HL-60 (cell line): ENCODE measurements around the gene SLC22A4.

ENCODE experiments used
- DNase-seq, 2 experiments: peaks; one replicate each; pipeline ENCODE4 v3.0.0-alpha.2; 2010 to 2020; ENCODE audit warnings: low read depth in 1 of 2, low spot score in 1 of 2
- H3K27ac ChIP-seq: fragments of 250-450 bp; sonication (Bioruptor Pico); replicated peaks from 2 replicates; pipeline ENCODE4 v1.5.1; 2020; ENCODE audit warnings: mild to moderate bottlenecking, moderate library complexity
- H3K27me3 ChIP-seq: fragments of 250-450 bp; sonication (Bioruptor Pico); 2 replicates; pipeline ENCODE4 v1.5.1; 2021; ENCODE audit warnings: mild to moderate bottlenecking, moderate library complexity; ENCODE audit not compliant: insufficient read depth, poor library complexity, severe bottlenecking
- H3K4me3 ChIP-seq: replicated peaks from 2 replicates; pipeline ENCODE4 v1.5.1; 2011; ENCODE audit warnings: mild to moderate bottlenecking, control low read depth, low read length; ENCODE audit not compliant: insufficient read depth
- CTCF ChIP-seq: IDR thresholded peaks from one replicate; pipeline ENCODE4 v1.5.1; 2011; ENCODE audit warnings: low read length, control low read depth, inconsistent platforms; ENCODE audit not compliant: insufficient read depth
- GABPA ChIP-seq: IDR thresholded peaks from 2 replicates; pipeline ENCODE4 v1.6.1; 2012; ENCODE audit warnings: low read depth
- POLR2AphosphoS5 ChIP-seq: IDR thresholded peaks from 2 replicates; pipeline ENCODE4 v1.6.1; 2012; ENCODE audit warnings: low read depth
- SPI1 ChIP-seq: IDR thresholded peaks from 2 replicates; pipeline ENCODE4 v1.6.1; 2012; ENCODE audit warnings: low read depth, mild to moderate bottlenecking, borderline replicate concordance
- TF ChIP-seq, protein P1 (sequence below): IDR thresholded peaks from 2 replicates; pipeline ENCODE4 v1.6.1; 2012; ENCODE audit warnings: low read depth; ENCODE audit not compliant: insufficient replicate concordance

SLC22A4 gene

GRCh38 chr5:132385326-132386105, 91.3 kb downstream of the SLC22A4 start:
- Histone ChIP-seq H3K4me3 (no peak overlapping the region), H3K27me3 (no peaks in the 10 kb centered on the region), H3K27ac (no peak overlapping the region)
- no peak for TF ChIP-seq GABPA
- TF ChIP-seq CTCF = peak; percentile 34
- TF ChIP-seq, protein P1, sequence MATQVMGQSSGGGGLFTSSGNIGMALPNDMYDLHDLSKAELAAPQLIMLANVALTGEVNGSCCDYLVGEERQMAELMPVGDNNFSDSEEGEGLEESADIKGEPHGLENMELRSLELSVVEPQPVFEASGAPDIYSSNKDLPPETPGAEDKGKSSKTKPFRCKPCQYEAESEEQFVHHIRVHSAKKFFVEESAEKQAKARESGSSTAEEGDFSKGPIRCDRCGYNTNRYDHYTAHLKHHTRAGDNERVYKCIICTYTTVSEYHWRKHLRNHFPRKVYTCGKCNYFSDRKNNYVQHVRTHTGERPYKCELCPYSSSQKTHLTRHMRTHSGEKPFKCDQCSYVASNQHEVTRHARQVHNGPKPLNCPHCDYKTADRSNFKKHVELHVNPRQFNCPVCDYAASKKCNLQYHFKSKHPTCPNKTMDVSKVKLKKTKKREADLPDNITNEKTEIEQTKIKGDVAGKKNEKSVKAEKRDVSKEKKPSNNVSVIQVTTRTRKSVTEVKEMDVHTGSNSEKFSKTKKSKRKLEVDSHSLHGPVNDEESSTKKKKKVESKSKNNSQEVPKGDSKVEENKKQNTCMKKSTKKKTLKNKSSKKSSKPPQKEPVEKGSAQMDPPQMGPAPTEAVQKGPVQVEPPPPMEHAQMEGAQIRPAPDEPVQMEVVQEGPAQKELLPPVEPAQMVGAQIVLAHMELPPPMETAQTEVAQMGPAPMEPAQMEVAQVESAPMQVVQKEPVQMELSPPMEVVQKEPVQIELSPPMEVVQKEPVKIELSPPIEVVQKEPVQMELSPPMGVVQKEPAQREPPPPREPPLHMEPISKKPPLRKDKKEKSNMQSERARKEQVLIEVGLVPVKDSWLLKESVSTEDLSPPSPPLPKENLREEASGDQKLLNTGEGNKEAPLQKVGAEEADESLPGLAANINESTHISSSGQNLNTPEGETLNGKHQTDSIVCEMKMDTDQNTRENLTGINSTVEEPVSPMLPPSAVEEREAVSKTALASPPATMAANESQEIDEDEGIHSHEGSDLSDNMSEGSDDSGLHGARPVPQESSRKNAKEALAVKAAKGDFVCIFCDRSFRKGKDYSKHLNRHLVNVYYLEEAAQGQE = no peak
- peak in 1 of 2 experiments; percentile 49 for DNase-seq

DNA sequence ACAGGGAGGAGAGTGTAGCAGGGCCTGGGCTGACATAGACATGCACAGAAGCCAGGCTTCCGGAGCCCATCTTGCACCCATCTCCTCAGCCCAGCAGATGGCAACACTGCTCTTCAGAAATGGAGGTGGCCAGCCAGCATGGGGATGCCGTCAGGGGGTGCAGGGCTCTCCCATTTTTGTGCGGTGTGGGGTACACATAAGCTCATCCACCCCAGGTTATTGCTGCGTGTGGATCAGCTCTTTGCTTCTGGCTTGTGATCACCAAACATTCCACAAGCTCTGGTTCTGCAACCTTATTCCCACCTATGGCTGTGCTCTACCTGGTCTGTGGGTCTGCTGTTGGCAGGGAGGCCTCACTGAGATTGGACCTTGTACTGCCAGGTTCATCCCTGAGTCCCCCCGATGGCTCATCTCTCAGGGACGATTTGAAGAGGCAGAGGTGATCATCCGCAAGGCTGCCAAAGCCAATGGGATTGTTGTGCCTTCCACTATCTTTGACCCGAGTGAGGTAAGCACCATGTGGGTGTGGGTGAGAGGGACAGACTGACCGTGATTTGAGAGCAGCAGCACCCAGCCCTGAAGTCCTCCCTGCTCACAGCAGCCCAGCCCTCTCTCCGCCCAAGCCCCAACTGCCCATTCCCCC, 92.6 kb downstream of the SLC22A4 start:
- no peak overlapping the region for H3K27ac ChIP-seq
- peak in 1 of 2 experiments; percentile 51 for DNase-seq
- no peak overlapping the region for H3K4me3 ChIP-seq
- TF ChIP-seq, protein P1 = no peak
- no peak for TF ChIP-seq POLR2AphosphoS5
- no peak for TF ChIP-seq SPI1
- peak; percentile 38 for TF ChIP-seq CTCF
- no peak for TF ChIP-seq GABPA
- H3K27me3 ChIP-seq = no peaks in the 10 kb centered on the region

GRCh38 chr5:132387640-132388117, 93.5 kb downstream of the SLC22A4 start:
- peak; percentile 29 to 69 for DNase-seq
- H3K4me3 ChIP-seq = no peak overlapping the region
- no peaks in the 10 kb centered on the region for H3K27me3 ChIP-seq
- no peak overlapping the region for H3K27ac ChIP-seq
- no peak for TF ChIP-seq POLR2AphosphoS5
- TF ChIP-seq GABPA = no peak
- TF ChIP-seq, protein P1 = no peak
- no peak for TF ChIP-seq CTCF
- no peak for TF ChIP-seq SPI1
